ENCODE results near the gene TJP1.
"Not testable (repeated sequence)": the region's sequence is repeated elsewhere in the genome, so short reads cannot be mapped to it uniquely, and the experiment has no call there.

TJP1 gene

DNA sequence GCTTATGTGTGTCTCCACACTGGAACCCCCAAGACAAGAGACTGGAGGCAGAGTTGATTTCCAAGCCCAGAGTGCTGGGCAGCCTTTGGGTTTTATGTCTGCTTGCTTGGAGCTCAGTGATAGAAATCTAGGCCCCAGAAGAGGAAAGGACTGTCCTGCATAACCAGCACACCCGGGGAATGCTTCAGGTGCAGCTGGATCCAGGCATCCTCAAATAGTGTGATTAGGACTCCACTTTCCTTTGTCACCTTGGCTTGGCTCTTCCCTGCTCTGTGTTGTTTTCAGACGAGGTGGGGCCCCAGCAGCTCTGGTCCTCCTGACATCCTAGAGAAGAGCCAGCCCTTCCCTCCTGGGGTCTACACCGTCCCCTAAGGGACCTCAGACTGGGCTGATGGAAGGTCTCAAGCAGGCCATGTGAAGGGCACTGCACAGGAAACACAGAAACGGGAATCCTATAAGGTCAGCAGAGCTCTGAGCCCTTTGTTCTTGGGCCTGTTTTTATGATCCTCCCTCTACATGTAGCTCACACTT, 143.7 kb downstream of the TJP1 start:
- DNase-seq, result no peak

DNA sequence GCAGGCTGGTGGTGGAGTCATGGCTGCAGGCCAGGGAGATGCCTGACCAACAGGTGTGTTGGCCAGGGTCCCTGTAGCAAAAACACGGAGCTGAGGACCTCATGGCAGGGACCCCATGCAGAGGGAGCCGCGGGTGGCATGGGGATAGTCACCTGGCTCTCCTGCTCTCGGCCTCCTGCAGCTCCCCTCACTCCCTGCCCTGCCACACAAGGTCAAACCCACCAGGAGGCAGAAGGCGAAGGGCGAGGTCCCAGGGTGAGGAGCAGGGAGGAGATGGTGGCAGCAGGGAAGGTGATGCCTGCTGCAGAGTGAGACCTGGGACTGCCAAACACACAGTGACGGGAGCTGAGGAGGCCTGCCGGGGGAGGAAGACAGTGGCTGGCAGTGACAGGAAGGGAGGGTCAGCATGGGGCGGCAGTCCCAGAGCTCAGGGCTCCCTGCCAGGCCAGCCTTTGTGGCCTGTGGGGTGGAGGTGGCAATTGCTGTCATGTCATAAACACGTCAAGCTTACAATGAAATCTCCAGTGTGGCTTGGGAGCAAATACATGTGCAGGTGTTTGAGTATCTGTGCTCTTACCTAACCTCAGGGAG, 144.3 kb downstream of the TJP1 start:
- no peak for DNase-seq

DNA sequence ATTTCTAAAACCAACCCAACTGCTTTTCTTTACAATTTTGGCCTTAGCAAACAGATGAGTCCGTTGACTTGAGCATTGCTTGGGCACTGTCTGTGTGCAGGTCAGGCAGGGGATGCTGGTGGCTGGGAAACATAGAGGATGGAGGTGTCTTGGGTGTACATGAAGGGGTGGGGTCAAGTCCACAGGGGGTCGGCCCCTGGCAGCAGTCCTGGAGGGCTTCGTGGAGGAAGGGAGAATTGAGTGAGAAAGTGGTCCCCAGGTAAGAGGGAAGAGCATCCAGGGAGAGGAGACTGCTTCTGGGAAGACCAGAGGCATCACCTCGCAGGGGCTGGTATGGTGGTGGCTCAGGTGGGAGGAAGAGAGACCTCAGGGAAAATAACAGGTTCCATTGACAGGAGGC, 144.8 kb downstream of the TJP1 start:
- no peak for DNase-seq

DNA sequence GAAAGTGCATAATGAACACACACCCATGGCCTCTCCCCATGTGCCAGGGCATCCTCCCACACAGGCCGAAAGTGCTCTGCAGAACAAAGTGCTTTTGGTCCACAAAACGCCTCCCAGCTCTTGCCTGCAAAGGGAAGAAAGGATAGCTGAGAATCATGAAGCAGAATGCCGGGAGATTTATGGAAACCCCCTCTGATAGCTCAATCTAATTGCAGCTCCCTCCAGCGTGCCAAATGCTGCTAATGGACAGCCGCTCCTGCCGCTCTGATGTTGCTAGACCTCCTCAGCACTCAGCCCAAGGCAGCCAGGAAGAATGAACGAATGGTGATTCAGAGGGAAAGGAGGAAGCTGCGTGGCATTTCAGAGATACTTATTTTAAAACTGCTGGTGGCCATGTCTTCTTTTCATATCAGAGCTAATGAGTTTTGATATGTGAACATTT, 145.3 kb downstream of the TJP1 start:
- DNase-seq, result no peak

DNA sequence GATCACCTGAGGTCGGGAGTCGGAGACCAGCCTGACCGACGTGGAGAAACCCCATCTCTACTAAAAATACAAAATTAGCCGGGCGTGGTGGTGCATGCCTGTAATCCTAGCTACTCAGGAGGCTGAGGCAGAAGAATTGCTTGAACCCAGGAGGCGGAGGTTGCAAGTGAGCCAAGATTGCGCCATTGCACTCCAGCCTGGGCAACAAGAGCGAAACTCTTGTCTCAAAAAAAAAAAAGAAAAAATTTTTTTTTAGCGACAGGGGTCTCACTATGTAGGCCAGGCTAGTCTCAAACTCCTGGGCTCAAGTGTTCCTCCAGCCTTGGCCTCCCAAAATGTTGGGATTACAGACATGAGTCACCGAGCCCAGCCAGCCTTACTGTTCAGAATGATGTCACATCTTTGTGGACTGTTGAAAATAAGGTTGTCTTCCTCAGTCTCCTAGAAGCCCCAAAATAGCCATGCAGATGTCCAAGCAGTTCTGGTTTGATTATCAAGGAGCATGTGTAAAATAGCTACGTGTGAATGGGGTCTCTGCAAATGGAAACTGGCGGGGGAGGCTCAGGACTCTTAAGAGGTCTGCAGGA, 145.8 kb downstream of the TJP1 start:
- not testable (repeated sequence) for DNase-seq

DNA sequence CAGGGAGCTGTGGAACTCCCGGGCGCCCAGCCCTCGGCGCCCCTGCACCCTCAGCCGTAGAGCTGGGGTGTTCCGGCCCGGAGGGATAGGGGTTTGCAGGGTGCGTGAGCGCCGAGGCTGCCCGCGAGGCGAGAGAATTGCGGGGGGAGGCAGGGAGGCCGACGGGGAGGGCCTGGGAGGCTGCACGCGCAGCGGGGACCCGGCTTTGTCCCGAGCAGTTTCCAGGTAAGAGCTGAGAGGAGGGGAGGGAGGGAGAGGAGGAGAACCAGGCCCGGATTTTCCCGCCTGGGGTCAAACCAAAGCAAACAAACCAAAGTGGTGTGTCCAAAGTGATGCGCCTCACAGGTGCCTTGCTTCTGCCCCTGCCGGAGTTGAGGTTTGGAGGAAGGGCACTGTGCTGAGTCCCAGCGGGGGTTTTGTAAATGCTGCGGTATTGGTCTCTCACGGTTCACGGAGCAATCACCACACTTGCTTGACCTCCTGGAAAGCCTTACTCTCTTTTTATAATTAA, 146.4 kb downstream of the TJP1 start:
- DNase-seq, result no peak

DNA sequence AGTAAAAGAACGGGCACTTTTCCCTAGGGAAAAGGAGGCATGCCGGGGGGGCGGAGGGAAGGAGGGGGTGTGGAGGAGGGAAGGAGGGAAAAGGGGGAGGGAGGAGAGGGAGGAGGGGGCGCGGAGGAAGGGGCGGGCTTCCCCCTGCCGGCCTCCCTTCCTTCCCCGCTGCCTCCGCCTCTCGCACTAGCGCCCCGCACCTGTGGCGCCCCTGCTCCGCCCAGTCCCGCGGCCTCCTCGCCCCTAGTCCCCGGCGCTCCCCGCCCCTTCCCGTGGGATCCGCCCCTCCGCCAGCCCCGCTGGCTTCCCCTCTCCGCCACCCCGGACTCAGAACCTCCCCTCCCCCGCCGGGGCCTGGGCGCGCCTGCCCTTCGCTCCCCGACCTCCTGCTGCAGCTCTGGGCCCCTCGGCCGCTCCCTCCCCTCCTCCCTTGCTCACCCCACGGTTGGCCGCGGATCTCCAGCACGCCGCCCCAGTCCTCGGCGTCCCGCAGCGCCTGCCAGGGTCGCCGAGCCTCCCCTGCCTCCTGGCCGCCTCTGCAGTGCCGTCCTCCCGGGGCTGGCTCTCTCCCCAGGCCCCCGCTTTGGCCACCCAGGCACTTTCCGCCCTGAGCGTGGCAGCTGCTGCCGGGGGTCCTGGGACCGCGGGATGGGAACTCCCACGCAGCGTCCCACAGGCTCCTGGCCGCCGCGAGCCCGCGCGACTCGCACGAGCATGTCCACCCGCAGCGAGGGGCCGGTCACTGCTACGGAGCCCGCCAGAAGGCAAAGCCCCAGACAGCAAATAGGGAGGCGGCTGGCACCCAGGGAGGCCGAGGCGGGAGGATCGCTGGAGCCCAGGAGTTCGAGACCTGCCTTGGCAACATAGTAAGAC, 147.4 kb downstream of the TJP1 start:
- DNase-seq, result no peak

DNA sequence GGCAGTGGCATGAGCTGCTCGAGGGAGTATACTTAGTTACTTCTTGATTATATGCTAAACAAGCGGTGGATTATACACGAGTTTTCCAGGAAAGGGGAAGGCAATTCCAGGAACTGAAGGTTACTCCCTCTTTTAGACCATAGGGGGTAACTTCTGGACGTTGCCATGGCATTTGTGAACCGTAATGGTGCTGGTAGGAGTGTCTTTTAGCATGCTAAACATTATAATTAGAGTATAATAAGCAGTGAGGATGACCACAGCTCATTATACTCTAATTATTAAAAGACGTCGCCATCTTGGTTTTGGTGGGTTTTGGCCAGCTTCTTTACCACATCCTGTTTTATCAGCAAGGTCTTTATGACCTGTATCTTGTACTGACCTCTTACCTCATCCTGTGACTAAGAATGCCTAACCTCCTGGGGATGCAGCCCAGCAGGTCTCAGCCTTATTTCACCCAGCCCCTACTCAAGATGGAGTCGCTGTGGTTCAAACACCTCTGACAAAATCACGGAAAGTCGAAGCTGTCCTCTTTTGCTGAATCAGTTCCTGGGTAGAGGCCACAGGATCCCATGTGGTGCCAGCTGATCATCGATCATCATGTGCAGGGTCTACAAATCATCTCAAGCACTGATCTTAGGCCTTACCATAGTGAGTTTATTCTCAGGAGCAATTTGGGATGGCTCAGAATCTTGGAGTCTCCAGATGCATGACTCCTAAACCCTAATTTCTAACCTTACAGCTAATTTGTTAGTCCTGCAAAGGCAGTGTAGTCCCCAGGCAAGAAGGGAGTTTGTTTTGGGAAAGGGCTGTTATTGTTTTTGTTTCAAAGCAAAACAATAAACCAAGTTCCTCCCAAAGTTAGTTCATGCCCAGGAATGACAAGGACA, 149.1 kb downstream of the TJP1 start:
- DNase-seq, result no peak

DNA sequence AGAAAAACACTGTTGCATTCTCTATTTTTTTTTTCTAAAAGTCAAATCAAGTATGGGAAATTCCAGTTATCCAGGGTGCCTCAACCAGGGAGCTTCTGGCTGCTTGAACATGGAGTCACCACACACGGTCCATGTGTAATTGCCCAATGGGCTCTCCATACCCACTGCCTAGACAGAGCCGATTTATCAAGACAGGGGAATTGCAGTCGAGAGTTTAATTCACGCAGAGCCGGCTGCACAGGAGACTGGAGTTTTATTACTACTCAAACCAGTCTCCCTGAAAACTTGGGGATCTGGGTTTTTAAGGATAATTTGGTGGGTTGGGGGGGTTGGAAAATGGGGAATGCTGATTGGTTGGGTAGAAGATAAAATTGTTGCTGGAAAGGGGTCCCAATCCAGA, 149.8 kb downstream of the TJP1 start:
- no peak for DNase-seq

DNA sequence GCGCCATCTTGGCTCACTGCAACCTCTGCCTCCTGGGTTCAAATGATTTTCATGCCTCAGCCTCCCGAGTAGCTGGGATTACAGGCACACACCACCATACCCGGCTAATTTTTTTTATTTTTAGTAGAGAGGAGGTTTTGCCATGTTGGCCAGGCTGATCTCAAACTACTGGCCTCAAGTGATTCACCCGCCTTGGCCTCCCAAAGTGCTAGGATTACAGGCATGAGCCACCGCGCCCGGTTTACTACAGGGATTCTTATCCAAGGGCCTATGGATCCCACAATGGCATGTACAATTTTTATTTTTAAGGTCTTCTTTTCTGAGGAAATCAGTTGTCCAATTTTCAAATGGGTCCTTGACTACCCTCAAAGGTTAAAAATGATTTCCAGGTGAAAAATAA, 150.2 kb downstream of the TJP1 start:
- not testable (repeated sequence) for DNase-seq

DNA sequence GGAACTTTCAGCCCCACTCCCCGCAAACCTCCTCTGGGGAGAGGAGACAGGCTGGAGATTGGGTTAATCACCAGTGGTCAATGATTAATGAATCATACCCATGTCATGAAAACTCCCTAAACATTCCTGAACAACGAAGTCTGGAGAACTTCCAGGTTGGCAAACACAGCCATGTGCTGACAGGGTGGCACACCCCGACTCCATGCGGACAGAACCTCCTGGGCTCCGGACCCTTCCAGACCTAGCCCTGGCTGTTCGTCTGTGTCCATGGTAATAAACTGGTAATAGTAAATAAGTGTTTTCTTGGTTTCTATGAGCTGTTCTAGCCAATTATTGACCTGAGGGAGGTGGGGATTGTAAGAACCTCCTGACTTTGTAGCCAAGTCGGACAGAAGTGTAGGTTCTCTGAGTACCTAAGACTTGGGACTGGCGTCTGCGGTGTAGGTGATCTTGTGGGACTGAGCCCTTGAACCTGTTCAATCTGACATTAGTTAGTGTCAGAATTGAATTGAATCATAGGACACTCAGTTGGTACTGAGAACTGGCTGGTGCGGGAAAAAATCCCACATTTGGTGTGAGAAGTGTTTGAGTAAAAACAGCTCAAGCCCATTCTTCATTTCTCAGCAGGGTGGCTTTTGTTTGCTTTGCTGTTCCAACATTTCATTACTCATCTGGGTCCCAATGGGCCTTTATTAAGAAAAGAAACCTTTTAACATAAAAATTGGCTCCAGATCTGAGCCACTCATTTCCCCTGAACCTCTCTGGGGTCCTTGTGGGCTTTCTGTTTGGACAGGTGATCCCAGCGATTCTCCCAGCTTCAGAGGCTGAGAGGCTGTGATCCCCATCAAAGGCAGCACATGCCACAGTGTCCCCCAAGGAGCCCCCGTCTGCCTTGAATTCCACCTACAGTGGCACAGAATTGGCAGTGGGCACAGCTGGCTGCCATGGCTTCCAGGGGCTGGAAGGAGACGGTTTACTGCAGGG, 151.0 kb downstream of the TJP1 start:
- DNase-seq, result no peak

DNA sequence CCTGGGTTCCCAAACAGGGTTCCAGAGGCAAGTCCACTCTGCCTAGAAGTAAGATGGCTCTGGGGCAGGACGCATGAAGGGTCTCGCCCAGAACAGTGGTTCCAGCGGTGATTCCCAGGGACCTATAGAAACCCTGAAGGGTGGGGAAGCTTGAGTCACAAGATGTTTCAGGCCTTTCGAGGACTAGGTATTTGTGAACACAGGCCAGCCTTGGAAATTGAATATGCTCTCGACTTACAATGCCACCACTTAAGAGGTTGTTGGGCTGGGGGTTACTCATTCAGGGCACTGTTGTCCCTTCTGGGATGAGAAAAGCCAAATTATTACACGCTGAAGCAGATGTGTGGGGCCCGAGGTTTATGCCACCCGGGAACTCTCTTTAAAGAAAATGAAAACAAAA, 152.0 kb downstream of the TJP1 start:
- no peak for DNase-seq

DNA sequence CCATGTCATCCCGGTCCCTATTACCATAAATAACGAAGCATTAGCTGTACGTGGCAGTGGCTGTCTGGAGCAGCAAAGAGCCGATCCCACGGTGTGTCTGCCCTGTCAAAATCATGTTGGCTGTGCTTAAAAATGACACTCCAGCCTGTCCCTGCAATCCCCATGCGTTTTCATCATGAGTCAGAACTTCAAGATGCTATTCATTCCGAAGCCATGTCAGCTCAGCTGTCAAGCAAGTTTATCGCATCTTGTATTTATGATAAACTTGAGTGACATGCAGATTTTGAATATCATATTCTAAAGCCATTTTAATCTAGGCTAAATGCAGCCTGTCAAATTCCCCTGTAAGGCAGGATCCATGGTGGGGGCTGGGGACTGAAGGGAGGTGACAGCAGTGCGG, 152.4 kb downstream of the TJP1 start:
- no peak for DNase-seq

DNA sequence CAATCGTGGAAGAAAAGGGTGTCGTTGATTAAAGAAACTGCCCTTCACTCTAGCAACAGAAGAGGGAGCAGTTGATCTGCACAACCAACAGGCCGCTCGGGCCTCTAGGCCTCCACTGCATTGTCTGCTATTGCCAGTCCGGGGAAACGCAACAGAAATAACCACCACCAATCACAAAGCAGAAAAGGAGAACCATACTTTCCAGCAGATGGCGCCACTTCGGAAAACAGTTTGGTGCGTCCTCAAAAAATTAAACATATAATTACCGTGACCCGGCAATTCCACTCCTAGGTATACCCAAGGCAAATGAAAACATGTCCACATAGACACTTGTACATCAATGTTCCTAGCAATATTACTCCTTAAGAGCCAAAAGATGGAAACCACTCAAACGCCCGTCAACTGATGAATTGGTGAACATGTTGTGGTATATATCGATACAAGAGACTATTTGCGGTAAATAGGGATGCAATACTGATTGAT, 154.1 kb downstream of the TJP1 start:
- DNase-seq, result no peak

DNA sequence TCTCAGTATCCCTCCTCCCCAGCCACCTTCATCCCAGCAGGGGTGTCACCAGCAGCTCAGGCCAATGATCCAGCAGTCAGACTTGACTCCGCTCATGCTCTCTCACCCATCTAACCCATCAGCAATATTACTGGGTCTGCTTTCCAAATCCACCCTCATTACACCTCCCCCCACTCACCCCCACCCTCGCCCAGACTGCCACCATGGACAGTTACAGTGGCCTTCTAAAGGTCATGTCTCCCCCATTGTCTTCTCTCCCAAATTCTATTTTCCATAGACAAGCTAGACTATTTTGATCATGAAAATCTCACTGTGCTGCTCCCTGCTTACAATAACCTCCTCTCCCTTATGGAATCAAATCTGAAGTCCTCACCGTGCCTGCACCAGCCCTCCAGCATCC, 156.0 kb downstream of the TJP1 start:
- DNase-seq, result no peak

DNA sequence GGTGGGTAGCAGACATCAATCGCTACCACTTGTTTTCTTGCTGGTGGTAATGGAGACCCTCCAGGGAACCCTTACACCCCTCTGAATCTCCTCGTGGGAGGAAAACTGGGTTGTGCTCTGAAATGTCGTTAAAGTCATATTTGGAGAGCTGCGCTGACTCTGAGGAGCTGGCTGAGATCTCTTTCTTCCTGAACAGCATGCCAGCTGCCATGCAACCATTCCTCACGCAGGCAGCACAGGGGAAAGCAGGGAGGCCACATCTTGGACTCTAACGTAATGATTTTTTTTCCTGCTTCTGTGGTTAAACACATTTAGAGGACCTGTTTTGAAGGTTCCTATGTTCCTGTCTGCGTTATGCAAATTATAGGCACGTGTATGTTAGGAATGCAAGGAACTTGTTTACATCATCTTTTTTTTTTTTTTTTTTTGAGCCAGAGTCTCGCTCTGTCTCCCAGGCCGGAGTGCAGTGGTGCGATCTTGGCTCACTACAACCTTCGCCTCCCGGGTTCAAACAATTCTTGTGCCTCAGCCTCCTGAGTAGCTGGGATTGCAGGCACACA, 156.7 kb downstream of the TJP1 start:
- DNase-seq, result no peak

DNA sequence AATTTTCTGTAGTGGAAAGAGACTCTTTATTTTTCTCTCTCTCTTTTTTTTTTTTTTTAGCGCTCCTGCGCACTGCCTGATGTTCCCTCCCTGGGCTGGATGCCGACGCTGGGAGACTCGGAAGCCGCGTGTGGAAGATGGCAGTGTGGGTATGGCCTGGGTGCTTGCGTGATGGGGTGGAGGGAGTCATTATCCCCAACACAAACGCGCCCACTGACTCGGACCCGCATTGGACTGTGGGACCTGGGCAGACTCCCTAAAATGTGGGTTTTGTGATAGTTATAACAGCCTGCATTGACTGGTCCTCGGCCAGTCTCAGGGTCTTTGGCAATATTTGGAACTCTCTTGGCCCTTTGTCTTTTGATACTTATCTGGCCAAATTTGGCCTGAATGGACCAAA, 157.9 kb downstream of the TJP1 start:
- DNase-seq, result no peak

DNA sequence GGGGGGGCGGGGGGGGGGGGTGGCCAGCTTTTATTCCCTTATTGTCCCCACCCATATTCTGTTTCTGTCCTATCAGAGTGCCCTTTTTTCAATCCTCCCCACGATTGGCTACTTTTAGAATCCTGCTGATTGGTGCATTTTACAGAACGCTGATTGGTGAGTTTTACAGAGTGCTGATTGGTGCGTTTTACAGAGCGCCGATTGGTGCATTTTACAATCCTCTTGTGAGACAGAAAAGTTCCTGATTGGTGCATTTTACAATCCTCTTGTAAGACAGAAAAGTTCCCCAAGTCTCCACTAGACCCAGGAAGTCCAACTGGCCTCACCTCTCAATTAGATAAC, 164.8 kb downstream of the TJP1 start:
- DNase-seq, result not testable (repeated sequence)

DNA sequence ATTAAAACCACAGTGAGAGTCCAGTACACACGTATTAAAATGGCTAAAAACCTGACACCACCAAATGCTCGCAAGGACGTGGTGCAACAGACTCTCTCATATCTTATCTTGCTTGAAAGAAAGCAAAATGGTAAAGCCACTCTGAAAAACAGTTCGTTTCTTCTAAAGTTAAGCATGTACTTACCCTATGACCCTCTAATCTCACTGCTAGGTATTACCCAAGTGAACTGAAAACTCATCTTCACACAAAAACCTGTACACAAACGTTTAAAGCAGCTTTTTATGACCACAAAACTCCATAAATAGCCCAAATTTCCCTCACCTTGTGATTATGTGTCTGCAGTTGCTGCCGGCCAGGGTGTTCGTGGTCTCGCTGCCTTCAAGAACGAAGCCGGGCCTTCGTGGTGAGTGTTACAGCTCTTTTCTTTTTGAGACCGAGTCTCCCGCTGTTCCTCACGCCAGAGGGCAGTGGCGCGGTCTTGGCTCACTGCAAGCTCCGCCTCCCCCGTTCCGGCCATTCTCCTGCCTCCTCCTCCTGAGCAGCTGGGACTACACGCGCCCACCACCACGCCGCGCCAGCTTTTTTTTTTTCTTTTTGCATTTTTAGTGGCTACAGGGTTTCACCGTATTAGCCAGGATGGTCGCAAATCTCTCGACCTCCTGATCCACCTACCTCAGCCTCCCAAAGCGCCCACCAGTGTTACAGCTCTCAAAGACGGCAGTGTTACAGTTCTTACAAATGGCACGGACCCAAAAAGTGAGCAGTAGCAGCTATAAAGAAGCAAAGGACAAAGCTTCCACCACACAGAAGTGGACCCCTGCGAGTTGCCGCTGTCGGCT, 165.4 kb downstream of the TJP1 start:
- DNase-seq, result no peak

DNA sequence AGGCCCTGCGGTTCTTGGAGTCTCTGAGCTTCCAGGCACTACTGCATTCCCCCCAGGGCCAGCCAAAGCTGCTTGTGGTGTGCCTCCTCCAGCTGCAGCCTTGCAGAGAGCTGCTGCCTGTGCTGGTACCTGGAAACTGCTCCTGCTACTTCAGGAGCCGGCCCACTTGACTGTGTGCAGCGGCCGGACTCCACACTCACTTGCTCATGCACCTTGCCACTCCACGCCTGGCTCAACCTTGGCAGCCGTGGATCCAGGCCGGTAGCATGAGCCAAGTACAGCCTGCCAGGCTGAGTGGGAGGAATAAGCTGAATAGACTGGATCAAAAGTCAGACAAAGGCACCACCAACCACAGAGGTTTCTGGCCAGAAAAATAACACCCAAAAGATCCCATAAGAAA, 169.7 kb downstream of the TJP1 start:
- no peak for DNase-seq

All from NCI-H1436 treated with DMSO at 0.1 percent for 48 hours (cell line).